ENCODE results near the gene NHLRC2.
"Not testable (repeated sequence)": the region's sequence is repeated elsewhere in the genome, so short reads cannot be mapped to it uniquely, and the experiment has no call there.

The NHLRC2 gene

GRCh38 chr10:113933894-113934532 is 79.6 kb downstream of the NHLRC2 start:
- WGBS, 2 experiments, result 94 to 97% methylated on average over 8 of the region's 8 CpGs
- Histone ChIP-seq H3K27ac (ENCODE audit: insufficient read depth, low read depth, low read length, poor library complexity, severe bottlenecking) (no peak overlapping the region), H3K4me1 (ENCODE audit: control insufficient read depth, insufficient read depth, low read length) (no peaks in the 10 kb centered on the region), H3K27me3 (ENCODE audit: control insufficient read depth, insufficient read depth, low read length, poor library complexity, severe bottlenecking) (no peaks in the 10 kb centered on the region), H3K9me3 (ENCODE audit: control insufficient read depth, low read length) (no peaks in the 10 kb centered on the region), H3K36me3 (ENCODE audit: control insufficient read depth, insufficient read depth, low read length) (no peaks in the 10 kb centered on the region), H3K4me3 (ENCODE audit: insufficient read depth, low read depth, low read length) (no peak overlapping the region)

- no peak overlapping the region for H3K4me3 ChIP-seq (ENCODE audit: insufficient read depth, low read depth, low read length)
- H3K9me3 ChIP-seq (ENCODE audit: control insufficient read depth, low read length), result no peaks in the 10 kb centered on the region
- H3K27ac ChIP-seq (ENCODE audit: insufficient read depth, low read depth, low read length, poor library complexity, severe bottlenecking), result no peak overlapping the region
- H3K36me3 ChIP-seq (ENCODE audit: control insufficient read depth, insufficient read depth, low read length), result no peaks in the 10 kb centered on the region
- H3K4me1 ChIP-seq (ENCODE audit: control insufficient read depth, insufficient read depth, low read length), result no peaks in the 10 kb centered on the region
- no peaks in the 10 kb centered on the region for H3K27me3 ChIP-seq (ENCODE audit: control insufficient read depth, insufficient read depth, low read length, poor library complexity, severe bottlenecking)
These were observed 82.8 kb downstream of the NHLRC2 start for GRCh38 chr10:113937258-113937657.

GRCh38 chr10:113937756-113938155 is 83.3 kb downstream of the NHLRC2 start:
- no peaks in the 10 kb centered on the region for H3K36me3 ChIP-seq (ENCODE audit: control insufficient read depth, insufficient read depth, low read length)
- H3K4me3 ChIP-seq (ENCODE audit: insufficient read depth, low read depth, low read length), result no peak overlapping the region
- no peaks in the 10 kb centered on the region for H3K9me3 ChIP-seq (ENCODE audit: control insufficient read depth, low read length)
- 82 to 84% methylated on average over 7 of the region's 7 CpGs for WGBS, 2 experiments
- no peaks in the 10 kb centered on the region for H3K27me3 ChIP-seq (ENCODE audit: control insufficient read depth, insufficient read depth, low read length, poor library complexity, severe bottlenecking)
- no peak overlapping the region for H3K27ac ChIP-seq (ENCODE audit: insufficient read depth, low read depth, low read length, poor library complexity, severe bottlenecking)
- H3K4me1 ChIP-seq (ENCODE audit: control insufficient read depth, insufficient read depth, low read length), result no peaks in the 10 kb centered on the region

GRCh38 chr10:113939212-113939860 is 84.9 kb downstream of the NHLRC2 start:
- no peaks in the 10 kb centered on the region for H3K9me3 ChIP-seq (ENCODE audit: control insufficient read depth, low read length)
- H3K27ac ChIP-seq (ENCODE audit: insufficient read depth, low read depth, low read length, poor library complexity, severe bottlenecking), result no peak overlapping the region
- WGBS, 2 experiments, result 90 to 91% methylated on average over 5 to 7 of the region's 7 CpGs
- no peaks in the 10 kb centered on the region for H3K27me3 ChIP-seq (ENCODE audit: control insufficient read depth, insufficient read depth, low read length, poor library complexity, severe bottlenecking)
- H3K4me1 ChIP-seq (ENCODE audit: control insufficient read depth, insufficient read depth, low read length), result no peaks in the 10 kb centered on the region
- H3K4me3 ChIP-seq (ENCODE audit: insufficient read depth, low read depth, low read length), result no peak overlapping the region
- H3K36me3 ChIP-seq (ENCODE audit: control insufficient read depth, insufficient read depth, low read length), result no peaks in the 10 kb centered on the region

GRCh38 chr10:113941140-113941539 is 86.7 kb downstream of the NHLRC2 start:
- H3K27ac ChIP-seq (ENCODE audit: insufficient read depth, low read depth, low read length, poor library complexity, severe bottlenecking), result no peak overlapping the region
- no peak overlapping the region for H3K4me3 ChIP-seq (ENCODE audit: insufficient read depth, low read depth, low read length)
- no peaks in the 10 kb centered on the region for H3K4me1 ChIP-seq (ENCODE audit: control insufficient read depth, insufficient read depth, low read length)
- WGBS, 2 experiments, result 93 to 94% methylated on average over 3 to 4 of the region's 4 CpGs
- H3K36me3 ChIP-seq (ENCODE audit: control insufficient read depth, insufficient read depth, low read length), result no peaks in the 10 kb centered on the region
- H3K27me3 ChIP-seq (ENCODE audit: control insufficient read depth, insufficient read depth, low read length, poor library complexity, severe bottlenecking), result no peaks in the 10 kb centered on the region
- no peaks in the 10 kb centered on the region for H3K9me3 ChIP-seq (ENCODE audit: control insufficient read depth, low read length)

GRCh38 chr10:113943196-113943595 is 88.7 kb downstream of the NHLRC2 start:
- H3K27ac ChIP-seq (ENCODE audit: insufficient read depth, low read depth, low read length, poor library complexity, severe bottlenecking); H3K4me3 ChIP-seq (ENCODE audit: insufficient read depth, low read depth, low read length); H3K9me3 ChIP-seq (ENCODE audit: control insufficient read depth, low read length); H3K27me3 ChIP-seq (ENCODE audit: control insufficient read depth, insufficient read depth, low read length, poor library complexity, severe bottlenecking); H3K4me1 ChIP-seq (ENCODE audit: control insufficient read depth, insufficient read depth, low read length); H3K36me3 ChIP-seq (ENCODE audit: control insufficient read depth, insufficient read depth, low read length): not testable (repeated sequence)
- 93 to 94% methylated on average over 7 of the region's 7 CpGs for WGBS, 2 experiments

- Histone ChIP-seq H3K9me3 (ENCODE audit: control insufficient read depth, low read length) (no peaks in the 10 kb centered on the region), H3K4me3 (ENCODE audit: insufficient read depth, low read depth, low read length) (no peak overlapping the region), H3K27ac (ENCODE audit: insufficient read depth, low read depth, low read length, poor library complexity, severe bottlenecking) (no peak overlapping the region), H3K36me3 (ENCODE audit: control insufficient read depth, insufficient read depth, low read length) (no peaks in the 10 kb centered on the region), H3K27me3 (ENCODE audit: control insufficient read depth, insufficient read depth, low read length, poor library complexity, severe bottlenecking) (no peaks in the 10 kb centered on the region), H3K4me1 (ENCODE audit: control insufficient read depth, insufficient read depth, low read length) (no peaks in the 10 kb centered on the region)
- WGBS, 2 experiments, result 91 to 93% methylated on average over 9 of the region's 9 CpGs
These were observed 90.7 kb downstream of the NHLRC2 start for GRCh38 chr10:113945075-113945686.

GRCh38 chr10:113945687-113946085 is 91.2 kb downstream of the NHLRC2 start:
- Histone ChIP-seq H3K4me3 (ENCODE audit: insufficient read depth, low read depth, low read length) (no peak overlapping the region), H3K4me1 (ENCODE audit: control insufficient read depth, insufficient read depth, low read length) (no peaks in the 10 kb centered on the region), H3K27ac (ENCODE audit: insufficient read depth, low read depth, low read length, poor library complexity, severe bottlenecking) (no peak overlapping the region), H3K27me3 (ENCODE audit: control insufficient read depth, insufficient read depth, low read length, poor library complexity, severe bottlenecking) (no peaks in the 10 kb centered on the region), H3K36me3 (ENCODE audit: control insufficient read depth, insufficient read depth, low read length) (no peaks in the 10 kb centered on the region), H3K9me3 (ENCODE audit: control insufficient read depth, low read length) (no peaks in the 10 kb centered on the region)
- WGBS, 2 experiments, result 95 to 96% methylated on average over 4 of the region's 4 CpGs

GRCh38 chr10:113947184-113948041 is 93.0 kb downstream of the NHLRC2 start:
- no peaks in the 10 kb centered on the region for H3K36me3 ChIP-seq (ENCODE audit: control insufficient read depth, insufficient read depth, low read length)
- no peak overlapping the region for H3K27ac ChIP-seq (ENCODE audit: insufficient read depth, low read depth, low read length, poor library complexity, severe bottlenecking)
- H3K9me3 ChIP-seq (ENCODE audit: control insufficient read depth, low read length), result no peaks in the 10 kb centered on the region
- H3K27me3 ChIP-seq (ENCODE audit: control insufficient read depth, insufficient read depth, low read length, poor library complexity, severe bottlenecking), result no peaks in the 10 kb centered on the region
- no peak overlapping the region for H3K4me3 ChIP-seq (ENCODE audit: insufficient read depth, low read depth, low read length)
- 87 to 89% methylated on average over 12 of the region's 12 CpGs for WGBS, 2 experiments
- no peaks in the 10 kb centered on the region for H3K4me1 ChIP-seq (ENCODE audit: control insufficient read depth, insufficient read depth, low read length)

GRCh38 chr10:113948048-113948447 is 93.6 kb downstream of the NHLRC2 start:
- Histone ChIP-seq H3K27ac (ENCODE audit: insufficient read depth, low read depth, low read length, poor library complexity, severe bottlenecking) (no peak overlapping the region), H3K36me3 (ENCODE audit: control insufficient read depth, insufficient read depth, low read length) (no peaks in the 10 kb centered on the region), H3K9me3 (ENCODE audit: control insufficient read depth, low read length) (no peaks in the 10 kb centered on the region), H3K27me3 (ENCODE audit: control insufficient read depth, insufficient read depth, low read length, poor library complexity, severe bottlenecking) (no peaks in the 10 kb centered on the region), H3K4me1 (ENCODE audit: control insufficient read depth, insufficient read depth, low read length) (no peaks in the 10 kb centered on the region), H3K4me3 (ENCODE audit: insufficient read depth, low read depth, low read length) (no peak overlapping the region)
- WGBS, 2 experiments, result 91 to 97% methylated on average over 3 of the region's 4 CpGs

All from ectodermal cell (in vitro differentiated cells).